GM12874 (cell line): ENCODE results near the gene EXOC3.

Experiments used
- TF ChIP-seq, protein P1 (sequence below): IDR thresholded peaks from 2 replicates; pipeline ENCODE4 v1.5.1; 2011; ENCODE audit warnings: low read depth, mild to moderate bottlenecking, control low read depth, low read length, moderate library complexity; ENCODE audit not compliant: insufficient read depth

Gene EXOC3

DNA sequence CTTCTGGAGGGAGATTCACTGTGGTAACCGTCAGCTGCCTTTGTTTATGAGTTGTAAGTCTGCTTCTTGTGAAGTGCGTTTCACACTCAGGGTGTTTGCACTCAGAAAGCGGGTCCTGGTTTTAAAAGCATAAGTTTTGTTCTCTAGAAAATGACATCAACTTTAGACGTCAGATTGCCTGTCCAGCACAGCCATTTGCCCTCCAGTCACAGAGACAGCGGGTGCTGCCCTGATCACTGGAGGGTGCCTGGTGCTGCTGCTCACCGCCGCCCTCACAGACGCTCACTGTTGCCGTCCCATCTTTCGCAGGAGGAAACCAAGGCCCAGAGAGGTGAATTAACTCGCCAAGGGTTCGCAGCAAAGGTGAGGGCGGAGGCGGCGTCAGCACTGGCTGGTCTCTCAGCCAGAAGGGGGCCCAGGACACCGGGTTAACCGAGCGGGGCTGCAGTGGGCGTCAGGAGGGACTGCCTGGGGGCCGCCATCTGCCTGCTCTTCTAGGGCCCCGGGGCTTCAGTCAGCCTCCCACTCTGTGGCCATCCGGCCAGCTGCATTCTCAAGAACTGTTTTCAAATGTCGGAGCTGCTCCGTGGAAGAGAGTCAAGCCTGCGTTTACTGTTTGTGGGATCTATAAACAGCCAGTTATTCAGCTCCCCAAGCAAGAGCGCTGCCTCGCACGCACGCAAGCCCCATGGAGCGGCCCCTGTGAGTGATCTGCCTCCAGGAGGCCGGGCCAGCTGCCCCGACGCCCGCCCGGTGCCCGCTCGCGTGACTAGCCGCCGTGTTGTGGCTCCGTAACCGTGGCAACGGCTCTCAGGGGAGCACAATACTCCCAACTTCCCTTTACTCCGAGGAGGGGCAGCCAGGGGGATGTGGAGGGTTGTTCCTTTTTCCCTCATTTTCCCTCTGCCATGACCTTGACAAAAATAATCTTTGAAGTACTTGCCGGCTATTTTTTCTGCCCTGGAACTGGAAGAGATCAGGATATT, 43.4 kb upstream of the EXOC3 start:
- TF ChIP-seq, protein P1, sequence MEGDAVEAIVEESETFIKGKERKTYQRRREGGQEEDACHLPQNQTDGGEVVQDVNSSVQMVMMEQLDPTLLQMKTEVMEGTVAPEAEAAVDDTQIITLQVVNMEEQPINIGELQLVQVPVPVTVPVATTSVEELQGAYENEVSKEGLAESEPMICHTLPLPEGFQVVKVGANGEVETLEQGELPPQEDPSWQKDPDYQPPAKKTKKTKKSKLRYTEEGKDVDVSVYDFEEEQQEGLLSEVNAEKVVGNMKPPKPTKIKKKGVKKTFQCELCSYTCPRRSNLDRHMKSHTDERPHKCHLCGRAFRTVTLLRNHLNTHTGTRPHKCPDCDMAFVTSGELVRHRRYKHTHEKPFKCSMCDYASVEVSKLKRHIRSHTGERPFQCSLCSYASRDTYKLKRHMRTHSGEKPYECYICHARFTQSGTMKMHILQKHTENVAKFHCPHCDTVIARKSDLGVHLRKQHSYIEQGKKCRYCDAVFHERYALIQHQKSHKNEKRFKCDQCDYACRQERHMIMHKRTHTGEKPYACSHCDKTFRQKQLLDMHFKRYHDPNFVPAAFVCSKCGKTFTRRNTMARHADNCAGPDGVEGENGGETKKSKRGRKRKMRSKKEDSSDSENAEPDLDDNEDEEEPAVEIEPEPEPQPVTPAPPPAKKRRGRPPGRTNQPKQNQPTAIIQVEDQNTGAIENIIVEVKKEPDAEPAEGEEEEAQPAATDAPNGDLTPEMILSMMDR: no peak

DNA sequence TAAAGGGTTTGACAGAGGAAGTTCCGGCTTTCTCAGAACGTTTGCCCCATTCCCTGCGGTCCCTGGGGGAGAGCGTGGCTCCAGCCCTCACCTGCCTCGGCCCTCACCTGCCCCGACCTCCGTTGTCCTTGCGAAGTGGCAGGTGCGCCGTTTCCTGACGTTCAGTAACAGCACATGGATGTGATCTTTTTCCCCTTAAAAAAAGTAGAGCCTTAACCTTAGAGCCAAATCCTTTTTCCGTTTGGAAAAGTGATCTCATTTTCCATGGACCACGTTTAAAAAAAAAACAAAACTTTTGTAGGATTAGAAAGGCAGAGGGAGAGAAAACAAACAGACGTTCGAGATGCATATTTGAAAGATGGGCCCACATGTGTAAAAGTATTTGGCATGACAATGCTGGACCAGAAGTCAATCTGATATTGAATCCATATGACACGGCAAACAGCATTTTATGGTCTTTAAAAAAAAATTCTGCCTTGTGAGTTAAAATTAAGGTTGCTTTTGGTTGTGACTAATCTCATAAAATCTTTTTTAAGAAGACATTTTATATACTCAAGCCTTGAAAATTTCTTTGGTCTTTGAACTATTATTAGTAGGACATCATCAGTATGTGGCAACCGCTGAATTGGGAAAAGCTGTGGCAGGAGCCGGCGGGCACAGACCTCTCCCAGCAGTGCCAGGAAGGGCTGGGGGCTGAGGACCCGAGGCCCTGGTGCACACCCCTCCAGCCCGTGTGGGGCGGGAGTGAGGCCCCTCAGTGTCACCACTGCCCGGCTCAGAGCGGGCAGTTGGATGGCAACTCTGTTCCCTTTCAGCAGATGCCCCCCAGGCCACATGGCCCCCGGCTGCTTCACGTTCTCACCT, 42.5 kb upstream of the EXOC3 start:
- TF ChIP-seq, protein P1: no peak

DNA sequence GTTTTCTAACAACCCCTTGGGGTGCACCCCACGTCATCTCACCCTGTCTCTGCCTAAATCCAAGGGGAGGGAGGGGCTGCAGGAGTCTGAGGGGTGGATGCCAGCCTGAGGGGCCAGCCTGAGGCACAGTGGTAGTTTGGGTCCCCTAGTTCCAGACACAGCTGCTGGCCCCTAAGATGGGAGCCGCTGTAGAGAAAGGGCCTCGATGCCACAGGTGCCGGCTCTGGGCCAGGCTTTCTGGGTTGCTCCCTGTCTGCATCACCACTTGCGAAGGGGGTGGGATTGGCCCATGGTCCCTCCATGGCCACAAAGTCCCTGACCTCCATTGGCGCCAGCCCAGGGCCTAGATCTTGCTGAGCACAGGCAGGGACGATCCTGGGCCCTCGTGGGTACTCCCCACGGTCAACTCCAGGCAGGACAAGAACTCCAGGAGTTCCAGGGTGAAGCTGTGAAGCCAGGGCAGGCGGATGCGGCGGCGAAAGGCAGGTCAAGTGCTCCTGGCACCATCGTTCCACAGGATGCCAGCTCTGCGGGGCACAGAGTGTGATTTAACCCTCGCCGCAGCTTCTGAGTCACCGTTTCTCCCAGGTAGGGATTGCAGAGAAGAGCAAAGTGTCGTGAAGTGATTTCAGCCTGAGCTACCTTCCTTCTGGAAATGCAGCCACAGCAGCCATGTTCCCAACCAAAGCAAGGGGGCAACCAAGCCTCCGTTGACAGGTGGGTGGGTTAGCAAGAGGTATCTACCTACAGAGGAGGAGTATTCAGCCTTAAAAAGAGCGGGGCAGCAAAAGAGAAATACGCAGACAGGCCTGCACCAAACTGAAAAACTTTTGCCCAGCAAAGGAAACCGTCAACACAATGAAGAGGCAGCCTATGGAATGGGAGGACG, 41.6 kb upstream of the EXOC3 start:
- TF ChIP-seq, protein P1: no peak

DNA sequence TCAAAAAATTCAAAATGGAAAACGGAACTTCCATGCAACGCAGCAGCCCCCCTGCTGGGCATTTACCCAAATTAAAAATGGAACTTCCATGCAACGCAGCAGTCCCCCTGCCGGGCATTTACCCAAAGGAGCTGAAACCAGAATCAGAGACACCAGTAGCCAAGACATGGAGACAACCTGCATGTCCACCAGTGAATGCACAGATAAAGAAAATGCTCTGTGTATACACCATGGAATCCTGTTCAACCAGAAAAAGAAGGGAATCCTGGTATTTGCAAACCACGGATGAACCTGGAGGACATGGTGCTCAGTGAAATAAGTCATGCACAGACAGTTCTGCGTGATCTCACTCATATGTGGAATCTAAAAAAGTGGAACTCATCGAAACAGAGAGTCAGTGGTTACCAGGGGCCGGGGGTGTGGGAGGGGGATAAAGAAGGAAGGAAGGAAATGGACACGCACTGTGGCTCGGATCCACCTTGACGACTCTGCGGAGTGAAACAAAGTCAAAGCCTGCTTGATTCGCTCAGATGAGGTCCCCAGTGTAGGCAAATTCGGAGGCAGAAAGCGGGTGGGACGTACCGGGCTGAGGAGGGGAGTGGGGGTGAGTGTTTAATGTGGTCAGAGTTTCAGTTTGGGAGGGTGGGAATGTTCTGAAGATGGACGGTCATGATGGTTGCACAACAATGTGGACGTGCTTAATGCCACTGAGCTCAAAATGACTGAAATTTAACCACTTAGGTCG, 40.2 kb upstream of the EXOC3 start:
- TF ChIP-seq, protein P1: peak; percentile 31; the same call in 1 of the 2 replicates

DNA sequence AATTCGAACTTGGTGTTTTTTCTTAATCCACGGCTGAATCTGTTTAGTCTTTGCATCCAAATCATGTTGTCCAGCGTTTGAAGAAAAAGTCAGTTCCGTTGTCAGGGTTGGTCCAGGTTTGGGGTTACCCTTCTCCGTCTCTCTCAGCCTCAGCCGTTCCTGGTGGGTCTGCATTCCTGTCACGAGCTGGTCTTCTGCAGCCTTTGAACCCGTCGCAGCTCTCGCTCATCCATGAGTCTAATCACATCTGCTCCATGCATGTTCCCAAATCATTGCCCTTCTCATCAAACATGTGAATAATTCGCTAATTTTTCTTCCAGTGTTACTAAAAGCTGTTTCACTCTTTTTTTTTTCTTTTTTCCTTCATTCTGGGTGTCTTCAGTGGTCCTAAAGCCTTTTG, 39.0 kb upstream of the EXOC3 start:
- TF ChIP-seq, protein P1: no peak

DNA sequence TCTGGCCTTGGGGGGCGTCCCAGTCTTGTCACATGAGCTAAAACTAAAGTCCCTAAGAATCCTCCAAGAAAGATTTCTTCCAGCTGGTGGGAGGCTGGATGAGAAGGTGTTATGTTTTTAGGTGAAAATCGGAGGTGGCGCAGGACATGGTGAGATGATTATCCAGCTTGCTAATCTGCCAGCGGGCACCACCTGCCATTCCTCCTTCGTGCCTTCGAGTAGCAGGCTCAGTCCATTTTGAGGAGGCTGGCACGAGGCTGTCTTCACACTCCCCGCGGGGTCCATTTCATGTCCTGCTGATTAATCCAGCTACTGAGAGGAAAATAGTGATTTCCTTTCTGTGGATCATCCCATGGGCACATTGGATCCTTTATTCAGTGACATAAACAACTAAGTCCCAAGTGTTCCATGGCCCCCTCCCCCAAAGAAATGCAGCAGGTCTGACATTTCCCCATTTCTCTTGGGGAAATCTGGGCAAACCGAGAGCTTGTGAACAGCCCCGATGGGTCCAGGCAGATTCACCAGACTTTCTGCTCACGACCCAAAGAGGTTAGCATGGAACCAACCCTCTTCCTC, 38.2 kb upstream of the EXOC3 start:
- TF ChIP-seq, protein P1: no peak
